RPMI7951 (cell line): ENCODE data around the gene KNDC1. TPM values are rescaled to one million over a fixed set of nuclear protein-coding genes. Genes with fewer than 3 reads are reported as not detected.

Experiments used
- DNase-seq: peaks from one replicate; pipeline ENCODE4 v3.0.0-alpha.2; 2012; ENCODE audit warnings: low read depth
- total RNA-seq: library from RNA; depleted of rRNA; stranded (reverse); fragments of >200 nt; shearing (Covaris generic); gene quantifications from 2 replicates; pipeline ENCODE4 v1.2.3, GENCODE V29; 2014

The KNDC1 gene
- total RNA-seq, 1 experiment from 2014 or later = not detected

DNA sequence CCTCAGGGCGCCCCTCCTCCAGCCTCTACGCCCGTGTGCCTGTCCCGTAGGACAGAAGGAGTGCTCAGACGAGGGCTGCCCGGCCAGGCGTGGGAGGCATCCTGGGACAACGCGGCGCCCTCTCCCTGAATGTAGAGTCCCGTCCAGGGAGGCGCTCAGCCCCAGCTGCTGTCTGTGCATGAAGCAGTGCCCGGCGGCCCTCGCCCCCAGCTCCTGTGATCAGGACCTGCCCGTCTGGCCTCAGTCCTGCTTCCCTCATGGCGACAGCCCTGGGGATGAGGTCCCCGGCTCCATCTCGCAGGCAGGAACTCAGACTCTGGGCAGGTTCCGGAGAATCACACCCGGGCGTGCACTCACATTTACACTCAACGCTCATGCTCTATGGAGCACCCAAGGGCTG, 45.1 kb downstream of the KNDC1 start:
- no peak for DNase-seq

DNA sequence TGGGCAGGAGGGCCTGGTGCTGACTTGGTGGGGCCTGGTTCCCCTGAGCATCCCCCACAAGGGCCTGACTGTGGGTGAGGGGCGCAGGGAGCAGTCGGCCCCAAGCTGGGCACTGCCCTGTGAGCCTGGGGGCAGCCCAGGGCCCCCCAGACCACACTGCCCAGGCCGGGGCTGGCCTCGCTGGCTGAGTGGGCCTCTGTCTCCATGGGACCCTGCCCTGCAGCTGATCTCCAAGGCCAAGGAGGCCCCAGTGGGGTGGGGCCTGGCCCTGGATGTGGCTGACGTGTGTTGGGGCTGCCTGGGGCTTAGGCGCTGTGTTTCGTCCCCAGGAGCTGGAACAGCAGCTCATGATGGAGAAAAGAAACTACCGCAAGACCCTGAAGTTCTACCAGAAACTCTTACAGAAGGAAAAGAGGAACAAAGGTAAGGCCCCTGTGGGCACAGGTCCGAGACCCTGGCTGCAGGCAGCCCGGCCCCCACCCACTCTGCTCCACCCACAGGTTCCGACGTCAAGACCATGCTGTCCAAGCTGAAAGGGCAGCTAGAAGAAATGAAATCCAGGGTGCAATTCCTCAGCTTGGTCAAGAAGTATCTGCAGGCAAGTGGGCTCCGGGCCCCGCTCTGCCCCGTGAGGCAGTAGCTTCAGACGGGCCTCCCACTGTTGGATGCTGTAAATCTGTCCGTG, 46.5 kb downstream of the KNDC1 start:
- no peak for DNase-seq

DNA sequence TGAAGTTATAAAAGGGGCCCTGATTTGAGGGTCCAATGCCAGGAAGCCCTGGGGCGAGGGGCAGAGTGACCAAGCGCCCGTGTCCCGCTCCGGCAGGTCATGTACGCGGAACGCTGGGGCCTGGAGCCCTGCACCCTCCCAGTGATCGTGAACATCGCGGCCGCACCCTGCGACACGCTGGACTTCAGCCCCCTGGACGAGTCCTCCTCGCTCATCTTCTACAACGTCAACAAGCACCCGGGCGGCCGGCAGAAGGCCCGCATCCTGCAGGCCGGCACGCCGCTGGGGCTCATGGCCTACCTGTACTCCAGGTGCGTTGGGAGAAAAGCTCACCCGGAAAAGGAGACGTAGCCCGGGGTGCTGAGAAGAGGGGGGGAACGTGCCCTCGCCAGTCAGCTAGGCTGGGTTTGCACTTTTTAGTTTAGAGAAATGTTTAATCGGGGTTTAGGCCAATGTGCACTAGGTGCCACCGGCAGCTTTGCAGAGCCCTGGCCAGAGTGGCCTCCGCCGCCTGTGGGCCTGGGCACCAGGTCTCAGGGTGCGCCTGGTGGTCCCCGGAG, 47.1 kb downstream of the KNDC1 start:
- no peak for DNase-seq

DNA sequence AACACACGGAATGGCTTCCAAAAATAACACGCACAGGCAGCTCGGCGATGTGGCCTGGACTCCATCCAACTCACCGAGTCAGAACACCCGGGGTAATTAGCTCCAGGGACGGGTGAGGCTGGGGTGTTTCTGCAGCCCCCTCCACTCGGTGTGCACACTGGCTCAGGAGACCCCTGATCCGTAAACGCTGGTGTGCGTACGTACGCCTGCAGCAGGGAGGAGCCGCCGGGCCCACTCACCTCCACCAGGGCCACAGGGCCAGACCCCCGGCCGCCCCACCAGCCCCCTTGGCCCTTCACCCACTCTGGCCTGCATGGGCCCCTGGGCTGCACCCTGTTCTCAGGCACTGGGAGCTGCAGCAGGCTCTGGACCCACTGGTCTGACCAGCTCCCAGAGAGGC, 47.6 kb downstream of the KNDC1 start:
- no peak for DNase-seq

DNA sequence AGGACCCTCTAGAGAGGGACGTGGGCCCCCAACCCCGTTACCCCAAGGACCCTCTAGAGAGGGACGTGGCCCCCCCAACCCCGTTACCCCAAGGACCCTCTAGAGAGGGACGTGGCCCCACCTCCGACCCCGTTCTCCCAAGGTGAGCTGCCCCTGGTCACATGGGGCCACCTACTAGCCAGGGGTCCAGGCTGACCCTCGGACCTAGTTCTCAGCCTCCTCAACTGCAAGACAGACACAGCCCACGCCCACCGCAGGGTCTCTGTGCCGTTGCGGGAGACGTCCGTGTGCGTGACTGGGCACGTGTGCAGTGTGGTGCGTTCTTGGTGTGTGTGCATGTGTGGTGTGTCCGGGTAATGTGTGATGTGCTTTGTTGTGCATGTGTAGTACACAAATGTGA, 48.4 kb downstream of the KNDC1 start:
- no peak for DNase-seq

DNA sequence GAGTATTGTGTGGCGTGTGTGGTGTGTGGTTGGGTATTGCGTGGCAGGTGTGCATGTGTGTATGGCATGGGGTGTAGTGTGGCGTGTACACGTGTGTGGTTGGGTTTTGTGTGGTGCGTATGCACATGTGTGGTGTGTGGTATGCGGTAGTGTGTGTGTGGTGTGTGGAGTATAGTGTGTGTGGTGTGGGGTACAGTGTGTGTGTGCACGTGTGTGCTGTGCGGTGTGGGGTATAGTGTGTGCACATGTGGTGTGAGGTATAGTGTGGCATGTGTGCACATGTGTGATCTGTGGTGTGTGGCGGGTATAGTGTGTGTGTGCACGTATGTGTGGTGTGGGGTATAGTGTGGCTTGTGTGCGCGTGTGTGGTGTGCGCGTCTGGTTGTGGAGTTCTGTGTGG, 49.1 kb downstream of the KNDC1 start:
- no peak for DNase-seq

DNA sequence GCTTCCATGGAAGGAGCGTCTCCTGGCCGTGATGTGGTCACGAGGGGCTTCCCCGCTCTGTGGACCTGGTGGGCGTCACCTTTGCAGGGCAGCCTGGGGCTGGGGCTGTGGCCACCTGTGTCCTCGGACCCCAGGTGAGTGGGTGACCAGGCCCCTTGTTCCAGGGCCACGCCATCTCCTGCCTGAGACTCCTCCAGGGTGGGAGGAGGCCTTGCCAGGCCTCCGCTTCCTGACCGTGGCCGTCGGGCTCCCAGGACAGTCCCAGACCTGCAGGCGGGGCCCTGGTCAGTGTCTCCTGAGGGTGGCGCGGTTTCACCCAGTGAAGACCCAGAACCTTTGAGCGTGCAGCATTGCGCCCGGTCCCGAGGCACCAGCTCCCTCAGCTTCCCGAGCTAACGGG, 49.6 kb downstream of the KNDC1 start:
- DNase-seq = no peak

DNA sequence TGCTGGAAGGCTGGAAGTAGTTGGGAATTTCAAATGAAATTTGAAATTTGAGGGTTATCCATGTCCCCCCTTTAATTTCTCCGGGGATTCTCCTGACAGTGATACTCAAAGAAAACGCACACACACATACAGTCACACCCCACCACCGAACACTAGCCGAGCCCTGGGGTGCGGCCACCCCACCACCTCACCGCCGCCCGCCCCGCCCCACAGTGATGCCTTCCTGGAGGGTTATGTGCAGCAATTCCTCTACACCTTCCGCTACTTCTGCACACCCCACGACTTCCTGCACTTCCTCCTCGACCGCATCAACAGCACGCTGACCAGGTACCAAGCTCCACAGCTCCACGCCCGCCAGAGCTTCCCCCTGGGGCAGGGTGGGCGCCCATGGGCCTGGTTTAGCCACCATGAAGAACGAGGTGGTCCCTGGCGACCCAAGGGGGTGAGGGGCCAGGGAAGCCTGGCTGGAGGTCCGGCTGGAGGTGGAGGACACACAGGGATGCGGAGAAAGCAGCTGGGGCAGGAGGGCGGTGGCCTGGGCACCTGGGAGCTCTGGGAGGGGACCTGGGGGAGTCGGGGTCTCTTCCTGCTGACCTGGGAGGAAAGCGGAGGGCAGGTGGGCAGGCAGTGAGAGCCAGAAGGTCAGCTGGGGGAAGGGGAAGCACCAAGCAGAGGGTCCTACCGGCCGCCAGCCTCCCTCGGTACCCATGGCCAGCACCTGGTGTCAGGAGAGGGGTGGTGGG, 50.5 kb downstream of the KNDC1 start:
- DNase-seq = no peak

DNA sequence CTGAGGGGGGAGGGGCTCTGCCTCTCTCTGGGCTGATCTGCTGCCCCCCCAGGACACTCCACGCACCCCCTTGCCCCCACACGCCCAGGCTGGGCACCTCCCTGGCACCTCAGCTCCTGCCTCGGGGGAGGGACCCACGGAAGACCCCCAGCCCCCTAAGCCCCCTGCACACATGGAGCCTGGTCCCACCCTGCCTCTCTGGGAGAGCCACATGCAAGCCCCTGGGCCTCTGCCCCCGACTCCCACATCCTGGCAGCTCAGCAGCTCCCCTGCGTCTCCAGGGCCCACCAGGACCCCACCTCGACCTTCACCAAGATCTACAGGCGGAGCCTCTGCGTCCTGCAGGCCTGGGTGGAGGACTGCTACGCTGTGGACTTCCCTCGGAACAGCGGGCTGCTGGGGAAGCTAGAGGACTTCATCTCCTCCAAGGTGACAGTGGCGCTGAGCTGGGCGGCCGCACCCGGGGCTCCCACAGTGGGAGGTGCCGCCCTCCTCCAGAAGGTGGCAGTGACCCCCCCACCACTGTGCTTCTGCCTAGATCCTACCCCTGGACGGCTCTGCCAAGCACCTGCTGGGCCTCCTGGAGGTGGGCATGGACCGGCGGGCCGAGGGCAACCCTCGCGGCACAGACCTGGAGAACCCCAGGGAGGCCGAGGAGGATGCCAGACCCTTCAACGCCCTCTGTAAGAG, 51.3 kb downstream of the KNDC1 start:
- DNase-seq = no peak

DNA sequence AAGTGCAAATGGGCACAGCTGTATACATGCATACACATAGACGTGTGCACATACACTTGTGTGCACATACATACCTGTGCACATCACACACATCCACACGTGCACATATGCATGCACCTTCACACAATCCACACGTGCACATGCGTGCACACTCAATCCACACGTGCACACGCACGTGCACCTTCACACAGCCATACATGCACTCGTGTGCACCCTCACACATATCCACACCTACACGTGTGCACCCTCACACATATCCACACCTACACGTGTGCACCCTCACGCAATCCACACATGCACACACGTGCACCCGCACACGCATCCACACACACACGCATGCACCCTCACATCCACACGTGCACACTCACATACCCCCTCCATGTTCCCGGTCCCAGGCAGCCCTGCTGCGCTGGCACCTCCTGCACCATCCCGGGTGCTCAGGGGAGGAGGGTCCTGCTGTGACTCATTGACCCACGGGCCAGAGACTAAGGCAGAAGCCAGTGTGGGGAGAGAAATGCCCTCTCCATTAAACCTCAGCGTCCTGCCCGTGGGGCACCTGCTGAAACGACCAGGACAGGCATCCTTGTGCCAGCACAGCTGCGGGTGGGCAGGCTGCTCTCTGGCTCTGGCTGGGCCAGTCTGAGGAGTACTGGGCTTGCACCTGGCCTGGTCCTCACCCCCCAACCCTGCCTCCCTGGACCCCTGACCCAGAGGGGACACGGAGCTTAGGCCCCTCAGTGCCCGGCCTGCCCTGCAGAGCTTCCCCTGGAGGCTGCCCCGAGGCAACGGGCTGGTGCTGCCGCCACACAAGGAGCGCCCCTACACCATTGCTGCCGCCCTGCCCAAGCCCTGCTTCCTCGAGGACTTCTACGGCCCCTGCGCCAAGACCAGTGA, 52.2 kb downstream of the KNDC1 start:
- DNase-seq = no peak

DNA sequence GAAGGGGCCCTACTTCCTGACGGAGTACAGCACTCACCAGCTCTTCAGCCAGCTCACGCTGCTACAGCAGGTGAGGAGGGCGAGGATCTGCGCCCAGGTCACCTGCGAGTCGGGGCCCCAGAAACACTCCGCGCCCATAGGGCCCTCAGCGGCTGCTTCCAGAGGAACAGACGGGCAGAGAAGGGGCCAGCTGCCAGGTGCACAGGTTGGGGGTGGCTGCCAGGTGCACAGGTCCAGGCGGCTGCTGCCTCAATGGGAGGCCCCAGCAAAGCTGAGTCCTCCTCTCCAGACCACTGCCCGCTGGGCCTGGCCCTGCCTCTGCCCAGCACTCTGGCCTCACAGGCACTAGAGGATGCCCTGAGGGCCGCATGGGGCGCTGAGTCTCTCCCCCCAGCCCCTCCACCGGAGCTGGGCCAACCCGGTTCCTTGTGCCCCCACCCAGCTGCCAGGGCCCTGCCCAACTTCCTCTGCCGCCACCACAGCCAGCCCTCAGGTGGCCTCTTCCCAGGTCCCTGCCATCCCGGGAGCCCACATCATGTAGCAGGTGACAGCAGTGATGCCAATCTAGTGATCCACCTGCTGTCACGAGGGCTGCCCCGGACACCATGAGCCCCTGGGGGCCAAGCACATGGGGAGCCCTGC, 53.0 kb downstream of the KNDC1 start:
- DNase-seq = no peak

DNA sequence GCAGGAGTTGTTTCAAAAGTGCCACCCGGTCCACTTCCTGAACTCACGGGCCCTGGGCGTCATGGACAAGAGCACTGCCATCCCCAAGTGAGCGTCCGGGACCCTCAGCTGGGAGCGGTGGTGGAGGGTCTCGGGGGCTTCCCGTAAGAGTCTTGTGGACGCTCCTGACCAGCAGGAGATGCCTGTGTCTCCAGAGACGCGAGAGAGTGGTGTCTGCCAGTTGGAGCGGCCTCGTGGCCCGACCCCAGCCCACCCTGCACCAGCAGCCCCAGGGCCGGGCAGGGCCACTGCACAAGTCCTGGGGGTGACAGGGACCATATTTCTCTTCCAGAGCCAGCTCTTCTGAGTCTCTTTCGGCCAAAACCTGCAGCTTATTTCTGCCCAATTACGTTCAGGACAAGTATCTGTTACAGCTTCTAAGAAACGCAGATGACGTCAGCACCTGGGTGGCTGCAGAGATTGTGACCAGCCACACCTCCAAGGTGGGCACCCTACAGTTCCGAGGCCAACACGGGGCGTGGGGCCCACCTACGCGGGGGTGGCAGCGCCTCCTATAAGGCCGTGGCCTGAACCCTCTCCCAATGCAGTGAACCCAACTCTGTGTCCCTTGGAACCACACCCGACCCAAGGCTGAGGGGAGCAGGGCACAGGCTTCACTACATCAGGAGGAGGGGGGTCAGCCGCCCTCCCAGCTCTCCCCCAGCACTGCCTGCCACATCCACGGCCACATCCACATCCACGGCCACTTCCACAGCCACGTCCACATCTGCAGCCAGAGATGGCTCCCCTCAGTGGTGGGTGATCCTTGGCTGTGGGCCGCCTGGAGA, 53.8 kb downstream of the KNDC1 start:
- no peak for DNase-seq

DNA sequence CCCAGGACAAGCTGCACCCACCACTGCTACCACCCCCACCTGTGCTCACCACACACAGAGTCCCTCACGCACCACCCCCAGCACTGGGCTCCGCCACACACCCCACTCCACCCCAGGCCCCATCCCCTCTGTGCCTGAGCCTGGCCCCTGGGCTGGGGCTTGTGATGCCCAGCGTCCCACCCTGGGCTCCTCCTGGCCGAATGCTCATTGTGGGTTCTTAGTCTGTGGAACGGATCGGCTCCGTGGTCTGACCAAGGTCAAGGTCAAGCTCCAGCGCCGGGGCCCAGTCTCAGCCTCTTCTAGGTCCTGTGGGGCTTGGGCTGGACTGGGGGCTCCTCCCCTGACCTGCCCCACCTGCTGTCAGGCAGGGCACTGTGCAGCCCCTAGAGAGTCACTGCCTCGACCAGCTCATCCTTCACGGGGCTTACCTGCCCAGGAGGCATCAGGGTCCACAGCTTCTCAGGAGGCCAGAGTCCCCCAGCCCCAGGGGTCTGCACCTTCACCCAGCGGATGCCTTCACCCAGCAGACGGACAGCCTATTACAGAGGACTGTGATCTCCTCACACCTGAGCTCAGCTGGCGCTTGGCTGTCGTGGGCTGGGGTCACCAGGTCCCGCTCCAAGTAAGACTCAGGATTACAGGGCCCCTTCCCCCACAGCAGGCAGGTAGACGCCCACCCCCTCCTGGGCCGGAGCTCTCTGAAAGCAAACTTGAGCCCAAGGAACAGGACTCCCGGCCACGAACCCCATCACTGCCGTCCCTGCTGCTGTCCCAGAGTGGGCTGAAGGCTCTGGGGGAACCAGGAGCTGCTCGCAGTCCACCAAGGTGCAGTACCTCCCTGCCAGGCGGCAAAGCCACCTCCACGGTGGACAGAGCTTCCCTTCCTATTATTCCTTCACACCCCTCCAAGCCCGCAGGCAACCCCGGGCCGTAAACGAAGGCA, 54.7 kb downstream of the KNDC1 start:
- DNase-seq = no peak

DNA sequence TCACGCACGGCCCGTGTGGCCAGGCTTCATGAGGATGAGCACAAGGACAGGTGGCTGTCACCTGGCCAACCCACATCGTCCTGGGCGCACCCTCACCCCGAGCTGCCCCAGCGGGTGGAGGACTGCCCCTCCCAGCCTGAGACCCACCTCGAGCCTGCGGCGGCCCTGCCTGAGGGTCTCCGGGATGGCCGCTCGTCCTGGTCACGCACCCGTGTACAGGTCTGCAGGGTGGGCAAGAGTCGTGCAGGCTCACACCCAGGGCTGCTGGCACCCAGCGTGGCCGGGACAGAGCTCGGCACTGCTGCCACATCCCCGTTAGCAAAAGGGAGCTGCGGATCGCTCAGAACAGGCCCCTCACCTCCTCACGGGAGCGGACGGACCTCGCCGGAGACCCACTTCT, 55.6 kb downstream of the KNDC1 start:
- no peak for DNase-seq

DNA sequence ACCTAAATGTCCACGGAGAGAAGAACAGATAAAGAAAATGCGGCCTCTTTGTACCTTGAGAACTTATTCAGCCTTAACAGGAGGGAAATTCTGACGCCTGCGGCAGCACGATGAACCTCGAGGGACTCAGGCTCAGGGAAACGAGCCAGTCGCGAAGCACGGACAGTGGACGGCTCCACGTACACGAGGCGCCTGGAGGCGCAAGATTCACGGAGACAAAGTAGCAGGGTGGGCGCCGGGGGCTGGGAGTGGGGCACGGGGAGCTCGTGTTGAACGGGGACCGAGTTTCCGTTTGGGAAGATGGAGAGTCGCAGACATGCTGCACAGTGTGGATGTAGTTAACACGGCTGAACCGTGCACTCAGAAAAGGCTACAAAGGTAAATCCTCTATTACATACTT, 56.8 kb downstream of the KNDC1 start:
- DNase-seq = no peak

DNA sequence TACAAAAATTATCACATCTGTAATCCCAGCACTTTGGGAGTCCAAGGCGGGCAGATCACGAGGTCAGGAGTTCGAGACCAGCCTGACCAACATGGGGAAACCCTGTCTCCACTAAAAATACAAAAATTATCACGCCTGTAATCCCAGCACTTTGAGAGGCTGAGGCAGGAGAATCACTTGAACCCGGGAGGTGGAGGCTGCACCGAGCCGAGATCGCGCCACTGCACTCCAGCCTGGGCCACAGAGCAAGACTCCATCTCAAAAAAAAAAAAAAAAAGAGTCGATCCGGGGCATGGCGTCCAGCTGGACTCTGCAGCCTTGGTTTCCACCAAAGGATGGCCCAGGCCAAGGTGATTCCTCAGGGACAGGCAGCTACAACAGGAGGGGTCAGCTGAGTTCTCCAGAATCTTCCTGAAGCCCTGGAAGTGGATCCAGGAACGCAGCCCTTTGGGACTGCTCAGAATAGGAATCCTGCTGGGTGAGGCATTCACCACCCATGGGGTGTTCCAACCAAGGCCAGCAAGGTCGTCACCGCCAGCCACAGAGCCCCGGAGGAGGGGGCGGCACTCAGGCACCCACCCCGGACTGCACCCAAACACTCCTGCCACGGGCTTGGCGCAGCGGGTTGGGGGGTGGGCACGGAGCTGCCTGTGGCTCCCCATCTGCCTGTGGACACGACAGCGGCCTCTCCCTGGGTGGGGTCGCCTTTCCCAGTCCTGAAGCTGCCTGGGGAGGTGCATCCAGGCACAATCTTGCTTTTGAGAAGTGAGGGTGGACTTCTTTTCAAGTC, 58.0 kb downstream of the KNDC1 start:
- no peak for DNase-seq

DNA sequence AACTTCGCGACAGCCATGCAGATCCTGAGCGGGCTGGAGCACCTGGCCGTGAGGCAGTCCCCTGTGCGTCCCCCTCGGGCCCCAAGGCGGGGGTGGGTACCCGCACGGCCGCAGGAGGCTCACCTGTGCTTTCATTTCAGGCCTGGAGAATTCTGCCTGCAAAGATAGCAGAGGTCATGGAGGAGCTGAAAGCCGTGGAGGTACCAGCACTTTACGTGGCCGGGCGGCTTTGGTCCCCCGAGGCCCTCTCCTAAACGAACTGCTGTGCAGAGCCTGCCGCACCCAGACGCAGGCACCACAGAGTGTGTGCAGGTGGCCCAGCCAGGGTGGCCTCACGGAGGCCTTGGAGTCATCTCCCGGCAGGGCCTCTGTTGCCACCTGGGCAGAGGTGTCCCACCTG, 58.9 kb downstream of the KNDC1 start:
- no peak for DNase-seq

DNA sequence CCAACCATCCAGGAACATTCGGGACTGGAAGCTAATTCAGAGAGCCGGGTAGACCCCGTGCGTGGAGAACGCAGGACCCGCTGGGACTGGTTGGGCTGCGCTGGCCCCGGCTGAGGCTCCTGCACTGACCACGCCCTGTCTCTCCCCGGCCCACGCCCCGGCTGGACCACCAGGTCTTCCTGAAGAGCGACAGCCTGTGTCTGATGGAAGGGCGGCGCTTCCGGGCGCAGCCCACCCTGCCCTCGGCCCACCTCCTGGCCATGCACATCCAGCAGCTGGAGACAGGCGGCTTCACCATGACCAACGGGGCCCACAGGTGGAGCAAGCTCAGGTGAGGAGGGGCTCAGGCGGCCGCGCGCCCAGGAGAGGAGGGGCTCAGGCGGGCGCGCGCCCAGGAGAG, 59.8 kb downstream of the KNDC1 start:
- no peak for DNase-seq
